Activated CD4-positive, alpha-beta T cell treated with anti-CD3 and anti-CD28 coated beads, Interleukin-2, amount 10 ng/mL, durations not matched to agents 24 days and 14 days (primary cell): ENCODE results near the gene FOXM1. TPM values are rescaled to one million over a fixed set of nuclear protein-coding genes. Genes with fewer than 3 reads are reported as not detected.

Experiments used
- DNase-seq: peaks from one replicate; pipeline ENCODE4 v3.0.0; 2022
- H3K27ac Mint-ChIP-seq: one replicate; pipeline ENCODE4 v1.8.0; 2022; ENCODE audit warnings: mild to moderate bottlenecking, mixed read lengths
- H3K27me3 Mint-ChIP-seq: one replicate; pipeline ENCODE4 v1.8.0; 2022; ENCODE audit warnings: mixed read lengths
- H3K36me3 Mint-ChIP-seq: one replicate; pipeline ENCODE4 v1.8.0; 2022; ENCODE audit warnings: low read depth, mild to moderate bottlenecking, mixed read lengths
- H3K4me1 Mint-ChIP-seq: one replicate; pipeline ENCODE4 v1.8.0; 2021; ENCODE audit warnings: mixed read lengths
- H3K4me3 Mint-ChIP-seq: one replicate; pipeline ENCODE4 v1.8.0; 2022; ENCODE audit warnings: mild to moderate bottlenecking, moderate library complexity, mixed read lengths
- H3K9me3 Mint-ChIP-seq: one replicate; pipeline ENCODE4 v1.8.0; 2021; ENCODE audit warnings: mixed read lengths
- intact Hi-C: fragments of 100-400 bp; cut with micrococcal nuclease; formaldehyde crosslinking; loops from one replicate; pipeline ENCODE4 v1.15.1; 2023
- total RNA-seq: library from RNA; stranded (reverse); gene quantifications from 2 replicates; pipeline ENCODE4 v1.2.3, GENCODE V29; 2022

Gene FOXM1
- total RNA-seq, 1 donor from 2014 or later: 74.0 TPM

DNA sequence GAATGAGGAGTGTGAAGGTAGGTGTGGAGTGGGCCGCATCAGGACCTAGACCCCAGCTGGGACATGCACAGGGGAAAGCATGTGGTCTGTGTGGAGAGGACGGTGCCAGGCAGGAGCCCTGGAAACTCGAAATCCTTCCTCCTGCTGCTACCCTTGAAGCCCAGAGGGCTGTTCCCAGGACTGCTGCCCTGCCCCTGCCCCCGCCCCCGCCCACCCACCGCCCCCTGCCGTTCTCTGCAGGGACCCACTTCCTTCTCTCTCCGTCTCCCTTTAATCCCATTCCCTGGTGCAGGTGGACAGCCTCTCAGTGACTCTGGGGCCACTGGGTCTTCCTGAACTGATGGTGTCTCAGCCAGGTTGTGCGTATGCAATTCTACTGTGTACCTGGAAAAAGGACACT is 56.5 kb downstream of the FOXM1 start:
- Mint-ChIP-seq H3K9me3 (no peaks in the 10 kb centered on the region), H3K36me3 (peaks cover 58% of the 10 kb centered on the region)
- DNase-seq: no peak

DNA sequence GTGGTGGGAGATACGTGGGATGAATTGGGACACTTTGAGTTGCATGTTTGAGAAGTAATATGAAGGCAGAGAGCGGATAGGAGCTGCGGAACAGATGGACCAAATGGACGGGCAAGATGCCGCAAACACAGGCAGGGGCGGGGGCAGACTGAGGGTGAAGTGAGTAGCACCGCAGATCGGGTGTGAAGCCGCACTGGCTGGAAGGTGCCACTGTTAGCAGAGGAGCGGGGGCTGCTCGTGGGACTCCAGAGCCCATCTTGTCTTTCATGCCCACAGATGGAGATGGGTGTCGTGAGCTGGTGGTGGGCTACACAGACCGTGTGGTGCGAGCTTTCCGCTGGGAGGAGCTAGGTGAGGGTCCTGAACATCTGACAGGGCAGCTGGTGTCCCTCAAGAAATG is 57.2 kb downstream of the FOXM1 start:
- no peak overlapping the region for H3K4me3 Mint-ChIP-seq
- DNase-seq: no peak
- H3K4me1 Mint-ChIP-seq: peaks cover 3% of the 10 kb centered on the region
- H3K27me3 Mint-ChIP-seq: no peaks in the 10 kb centered on the region
- no peak overlapping the region for H3K27ac Mint-ChIP-seq
- intact Hi-C loops: no loop called here
- H3K9me3 Mint-ChIP-seq: no peaks in the 10 kb centered on the region
- peaks cover 55% of the 10 kb centered on the region for H3K36me3 Mint-ChIP-seq

More for the DNA sequence above, 56.5 kb downstream of the FOXM1 start:
- H3K4me1 Mint-ChIP-seq: peaks cover 3% of the 10 kb centered on the region
- H3K27me3 Mint-ChIP-seq: no peaks in the 10 kb centered on the region
- H3K27ac Mint-ChIP-seq: no peak overlapping the region
- intact Hi-C loops: no loop called here
- H3K4me3 Mint-ChIP-seq: no peak overlapping the region

DNA sequence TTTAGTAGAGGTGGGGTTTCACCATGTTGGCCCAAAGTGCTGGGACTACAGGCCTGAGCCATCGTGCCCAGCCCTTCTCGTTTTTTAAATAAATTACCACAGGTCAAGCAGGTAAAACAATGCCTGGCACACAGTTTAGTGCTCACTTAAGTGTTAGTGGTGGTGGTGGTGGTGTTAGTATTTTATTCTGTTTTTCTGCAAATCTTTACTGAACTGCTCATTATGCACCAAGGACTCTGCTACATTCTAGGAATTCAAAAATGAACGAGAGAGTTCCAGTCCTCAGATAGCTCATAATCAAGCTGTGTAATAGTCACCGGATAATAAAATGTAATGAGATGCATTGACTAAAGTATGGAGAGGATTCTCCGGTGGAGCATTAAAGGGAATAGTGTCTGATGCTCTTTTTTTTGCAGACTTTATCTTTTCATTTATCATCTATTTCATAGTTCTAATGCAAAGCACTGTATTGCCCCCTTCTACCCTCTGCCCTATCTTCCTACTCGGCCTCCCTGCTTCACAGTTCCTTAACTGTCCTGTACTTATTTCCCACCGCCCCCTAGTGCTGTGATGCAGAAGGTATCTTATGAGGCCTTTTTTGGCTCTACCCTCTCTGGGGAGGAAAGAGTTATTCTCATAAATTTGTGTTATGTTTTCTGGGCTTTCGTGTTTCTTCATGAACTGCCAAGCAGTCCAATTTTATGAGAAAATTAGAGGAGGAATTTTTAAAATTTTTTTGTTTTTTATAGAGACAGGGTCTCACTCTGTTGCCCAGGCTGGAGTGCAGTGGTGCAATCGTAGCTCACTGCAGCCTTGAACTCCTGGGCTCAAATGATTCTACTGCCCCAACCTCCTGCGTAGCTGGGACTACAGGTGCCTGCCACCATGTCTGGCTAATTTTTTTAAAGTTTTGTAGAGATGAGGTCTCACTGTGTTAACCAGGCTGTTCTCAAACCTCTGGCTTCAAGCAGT is 63.5 kb downstream of the FOXM1 start:
- H3K9me3 Mint-ChIP-seq: no peaks in the 10 kb centered on the region
- peaks cover 23% of the 10 kb centered on the region for H3K36me3 Mint-ChIP-seq

DNA sequence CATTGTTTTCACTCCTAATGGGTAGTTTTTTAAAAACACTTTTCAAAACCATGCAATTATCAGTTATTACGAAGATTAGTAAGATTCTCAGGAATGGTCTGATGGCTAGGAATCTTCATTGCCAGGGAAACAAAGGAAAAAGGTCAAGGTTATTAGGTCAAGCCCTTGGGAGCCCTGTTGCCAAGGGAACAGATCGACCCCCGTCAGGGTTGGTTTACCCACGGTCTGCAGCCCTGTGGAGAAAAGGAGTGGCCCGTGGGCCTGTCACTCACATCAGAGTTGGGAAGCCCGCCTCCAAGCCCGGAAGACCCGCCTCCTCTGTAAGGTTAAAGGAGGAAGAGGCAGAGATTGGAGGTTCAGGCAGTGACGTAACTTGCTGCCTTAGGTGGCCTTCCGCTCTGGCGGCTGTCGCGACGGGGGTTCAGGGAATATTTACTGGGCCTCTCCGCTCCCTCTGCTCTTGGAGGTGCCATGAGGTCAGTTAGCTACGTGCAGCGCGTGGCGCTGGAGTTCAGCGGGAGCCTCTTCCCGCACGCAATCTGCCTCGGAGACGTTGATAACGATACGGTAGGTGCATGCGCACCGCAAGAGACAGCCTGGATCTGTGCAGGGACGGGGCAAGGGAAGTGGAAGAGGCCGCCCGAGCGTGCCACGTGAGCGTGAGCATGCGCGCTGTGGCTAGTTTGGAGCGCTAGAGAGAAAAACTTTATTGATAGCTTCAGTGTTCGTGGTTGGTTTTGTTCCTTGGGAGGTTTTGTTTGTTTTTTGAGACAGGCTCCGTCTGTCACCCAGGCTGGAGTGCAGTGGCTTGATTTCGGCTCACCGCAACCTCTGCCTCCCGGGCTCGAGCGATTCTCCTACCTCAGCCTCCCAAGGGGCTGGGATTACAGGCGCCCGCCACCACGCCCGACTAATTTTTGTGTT is 64.4 kb downstream of the FOXM1 start, which contains the start of gene ITFG2:
Gene ITFG2 (plus strand): TSS at position 379 of the 924 bp plus-strand sequence. CDS start 93 bp downstream, at position 472.
- peaks cover 21% of the 10 kb centered on the region for H3K4me1 Mint-ChIP-seq
- H3K27me3 Mint-ChIP-seq: no peaks in the 10 kb centered on the region
- DNase-seq: peak; percentile 99
- H3K4me3 Mint-ChIP-seq: peak within 1 kb of the TSS; percentile 100
- peaks cover 17% of the 10 kb centered on the region for H3K36me3 Mint-ChIP-seq
- H3K27ac Mint-ChIP-seq: peak within 1 kb of the TSS; percentile 100
- intact Hi-C loops: loop anchor here (1.0 to 2.0 kb wide), 7 partner anchors 17 to 1122 kb away; partner anchors contain the start of genes ADIPOR2 and TULP3
- H3K9me3 Mint-ChIP-seq: no peaks in the 10 kb centered on the region

More for the DNA sequence above, 63.5 kb downstream of the FOXM1 start:
- Mint-ChIP-seq H3K27me3 (no peaks in the 10 kb centered on the region), H3K4me3 (peak overlapping the region; percentile 100), H3K4me1 (peaks cover 21% of the 10 kb centered on the region), H3K27ac (peak overlapping the region; percentile 100)
- peak; percentile 88 for DNase-seq
- intact Hi-C loops: loop anchor here (1.0 to 2.0 kb wide), 4 partner anchors 55 to 1123 kb away; partner anchors contain the start of gene ADIPOR2

DNA sequence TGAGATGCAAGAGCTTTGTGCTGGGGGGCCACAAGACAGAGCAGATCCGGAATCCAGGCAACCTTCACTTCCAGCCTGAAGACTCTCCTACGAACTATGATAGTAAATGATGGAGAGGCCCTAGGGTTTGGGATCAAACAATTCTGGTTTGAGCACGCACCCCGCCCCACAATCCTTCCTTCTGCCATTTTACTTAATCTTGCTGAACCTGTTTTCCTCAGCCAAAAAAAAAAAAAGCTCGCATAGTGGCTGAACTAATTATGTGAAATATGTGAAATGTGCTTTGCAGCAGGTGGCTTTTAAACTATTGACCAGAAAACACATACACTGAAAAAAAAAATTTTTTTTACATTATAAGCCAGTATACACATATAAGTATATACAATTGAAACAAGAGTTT is 65.2 kb downstream of the FOXM1 start:
- Mint-ChIP-seq H3K36me3 (peaks cover 18% of the 10 kb centered on the region), H3K27me3 (no peaks in the 10 kb centered on the region), H3K9me3 (no peaks in the 10 kb centered on the region), H3K27ac (peak overlapping the region; percentile 34), H3K4me3 (peak overlapping the region; percentile 100), H3K4me1 (peaks cover 18% of the 10 kb centered on the region)
- DNase-seq: no peak
- intact Hi-C loops: loop anchor here (1.0 to 2.0 kb wide), 6 partner anchors 16 to 1121 kb away; partner anchors contain the start of genes ADIPOR2 and TULP3

Other genes with a start within 250 kb of the FOXM1 start
- gene FKBP4, start 82.2 kb downstream of the FOXM1 start, total RNA-seq: 300 and 311 TPM in 2 replicates
- 36.5 and 43.8 TPM in 2 replicates for gene ITFG2, start 64.5 kb downstream of the FOXM1 start, total RNA-seq
- not detected in 2 replicates for gene NRIP2, start 42.1 kb downstream of the FOXM1 start, total RNA-seq
- gene TEX52, start 20.1 kb downstream of the FOXM1 start, total RNA-seq: 0.17 TPM in 1 of 2 replicates, not detected in the other
- 47.2 and 48.1 TPM in 2 replicates for gene RHNO1, start within 50 bp of the FOXM1 start, total RNA-seq
- 7.6 and 7.8 TPM in 2 replicates for gene TULP3, start 13.7 kb upstream of the FOXM1 start, total RNA-seq
- 14.2 and 18.8 TPM in 2 replicates for gene TEAD4, start 82.2 kb upstream of the FOXM1 start, total RNA-seq
- 0.09 and 1.0 TPM in 2 replicates for gene TSPAN9, start 200.2 kb upstream of the FOXM1 start, total RNA-seq